ENCODE results near the gene SHLD1. TPM values are rescaled to one million over a fixed set of nuclear protein-coding genes. Genes with fewer than 3 reads are reported as not detected.

Gene SHLD1
- polyA plus RNA-seq, 1 donor (not counting 4 experiments of a cell fraction or from before 2014, with no cell fraction given), result 3.2 TPM

DNA sequence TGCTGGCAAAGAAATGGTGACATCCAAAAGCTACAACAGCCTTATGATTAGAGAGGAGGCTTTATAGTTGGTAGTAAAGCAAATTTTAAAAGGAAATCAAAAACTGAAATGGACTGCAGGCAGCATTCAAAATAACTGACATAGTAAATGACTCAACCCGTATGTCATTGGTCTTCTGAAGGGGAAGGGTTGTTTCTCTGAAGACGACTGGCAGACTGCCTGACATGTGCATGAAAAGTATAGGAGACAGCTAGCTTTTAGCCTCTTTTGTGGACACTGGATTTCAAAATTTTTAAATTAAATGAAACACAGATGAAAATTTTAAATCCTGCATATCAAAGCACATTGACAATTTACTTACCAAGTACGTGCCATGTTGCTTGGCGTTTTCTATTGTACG, 109.4 kb downstream of the SHLD1 start:
- Histone ChIP-seq H2AFZ (ENCODE audit: control insufficient read depth, low read length) (no peak overlapping the region), H3K4me1 (ENCODE audit: control insufficient read depth, extremely low read depth, insufficient read depth, low read length) (peaks cover 20% of the 10 kb centered on the region), H3K9me3 (ENCODE audit: control insufficient read depth, low read depth, low read length) (no peaks in the 10 kb centered on the region), H3K9ac (ENCODE audit: control insufficient read depth, extremely low read depth, insufficient read depth, low read length) (no peak overlapping the region), H3K27me3 (ENCODE audit: control insufficient read depth, extremely low read depth, insufficient read depth, low read length) (no peaks in the 10 kb centered on the region), H3K4me2 (ENCODE audit: control insufficient read depth, extremely low read depth, insufficient read depth, low read depth, low read length) (no peak overlapping the region), H3K79me2 (ENCODE audit: control insufficient read depth, insufficient read depth, low read length) (no peaks in the 10 kb centered on the region), H3K27ac (ENCODE audit: control insufficient read depth, insufficient read depth, low read length) (no peak overlapping the region), H3K4me3 (ENCODE audit: control insufficient read depth in 2 of 3, extremely low read depth in 1 of 3, insufficient read depth in 2 of 3, low read depth in 1 of 3, low read length in 3 of 3) (no peak overlapping the region), H3K36me3 (ENCODE audit: control insufficient read depth in 2 of 2, extremely low read depth in 1 of 2, insufficient read depth in 2 of 2, low read length in 2 of 2) (no peaks in the 10 kb centered on the region), H3K9me1 (ENCODE audit: control insufficient read depth, extremely low read depth, insufficient read depth, low read length) (no peaks in the 10 kb centered on the region), H4K20me1 (ENCODE audit: control insufficient read depth, extremely low read depth, insufficient read depth, low read length) (no peaks in the 10 kb centered on the region)
- DNase-seq (ENCODE audit: low read depth, low spot score), result no peak
- no peak for TF ChIP-seq EZH2 (IDR thresholded peaks at IDR 0.05; ENCODE audit: low read length)
- TF ChIP-seq, protein P1, sequence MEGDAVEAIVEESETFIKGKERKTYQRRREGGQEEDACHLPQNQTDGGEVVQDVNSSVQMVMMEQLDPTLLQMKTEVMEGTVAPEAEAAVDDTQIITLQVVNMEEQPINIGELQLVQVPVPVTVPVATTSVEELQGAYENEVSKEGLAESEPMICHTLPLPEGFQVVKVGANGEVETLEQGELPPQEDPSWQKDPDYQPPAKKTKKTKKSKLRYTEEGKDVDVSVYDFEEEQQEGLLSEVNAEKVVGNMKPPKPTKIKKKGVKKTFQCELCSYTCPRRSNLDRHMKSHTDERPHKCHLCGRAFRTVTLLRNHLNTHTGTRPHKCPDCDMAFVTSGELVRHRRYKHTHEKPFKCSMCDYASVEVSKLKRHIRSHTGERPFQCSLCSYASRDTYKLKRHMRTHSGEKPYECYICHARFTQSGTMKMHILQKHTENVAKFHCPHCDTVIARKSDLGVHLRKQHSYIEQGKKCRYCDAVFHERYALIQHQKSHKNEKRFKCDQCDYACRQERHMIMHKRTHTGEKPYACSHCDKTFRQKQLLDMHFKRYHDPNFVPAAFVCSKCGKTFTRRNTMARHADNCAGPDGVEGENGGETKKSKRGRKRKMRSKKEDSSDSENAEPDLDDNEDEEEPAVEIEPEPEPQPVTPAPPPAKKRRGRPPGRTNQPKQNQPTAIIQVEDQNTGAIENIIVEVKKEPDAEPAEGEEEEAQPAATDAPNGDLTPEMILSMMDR (optimal IDR thresholded peaks at IDR 0.05 in 1 of 3, IDR thresholded peaks at IDR 0.05 in 1 of 3, conservative IDR thresholded peaks at IDR 0.05 in 1 of 3; ENCODE audit: extremely low read depth in 1 of 3, insufficient read depth in 2 of 3, low read length in 3 of 3), result no peak
- dilution Hi-C loops (cut with MboI; ENCODE audit: extremely low pct_ligation_motif_present, low sequenced_read_pairs), result no loop called here
- FAIRE-seq, result no peak

GRCh38 chr20:5862703-5863039, 112.5 kb downstream of the SHLD1 start:
- Histone ChIP-seq H3K4me1 (ENCODE audit: control insufficient read depth, extremely low read depth, insufficient read depth, low read length) (peaks cover 36% of the 10 kb centered on the region), H3K9ac (ENCODE audit: control insufficient read depth, extremely low read depth, insufficient read depth, low read length) (peak overlapping the region; percentile 12), H4K20me1 (ENCODE audit: control insufficient read depth, extremely low read depth, insufficient read depth, low read length) (no peaks in the 10 kb centered on the region), H3K4me2 (ENCODE audit: control insufficient read depth, extremely low read depth, insufficient read depth, low read depth, low read length) (peak overlapping the region; percentile 56), H3K27ac (ENCODE audit: control insufficient read depth, insufficient read depth, low read length) (peak overlapping the region; percentile 88), H3K9me3 (ENCODE audit: control insufficient read depth, low read depth, low read length) (no peaks in the 10 kb centered on the region), H3K79me2 (ENCODE audit: control insufficient read depth, insufficient read depth, low read length) (no peaks in the 10 kb centered on the region), H3K36me3 (ENCODE audit: control insufficient read depth in 2 of 2, extremely low read depth in 1 of 2, insufficient read depth in 2 of 2, low read length in 2 of 2) (no peaks in the 10 kb centered on the region), H3K9me1 (ENCODE audit: control insufficient read depth, extremely low read depth, insufficient read depth, low read length) (no peaks in the 10 kb centered on the region), H2AFZ (ENCODE audit: control insufficient read depth, low read length) (peak overlapping the region; percentile 40), H3K4me3 (ENCODE audit: control insufficient read depth in 2 of 3, extremely low read depth in 1 of 3, insufficient read depth in 2 of 3, low read depth in 1 of 3, low read length in 3 of 3) (no peak overlapping the region), H3K27me3 (ENCODE audit: control insufficient read depth, extremely low read depth, insufficient read depth, low read length) (no peaks in the 10 kb centered on the region)
- no peak for DNase-seq (ENCODE audit: low read depth, low spot score)
- TF ChIP-seq, protein P1 (optimal IDR thresholded peaks at IDR 0.05 in 1 of 3, IDR thresholded peaks at IDR 0.05 in 1 of 3, conservative IDR thresholded peaks at IDR 0.05 in 1 of 3; ENCODE audit: extremely low read depth in 1 of 3, insufficient read depth in 2 of 3, low read length in 3 of 3), result no peak
- no peak for TF ChIP-seq EZH2 (IDR thresholded peaks at IDR 0.05; ENCODE audit: low read length)
- dilution Hi-C loops (cut with MboI; ENCODE audit: extremely low pct_ligation_motif_present, low sequenced_read_pairs), result no loop called here
- FAIRE-seq, result peak; percentile 52

Data from keratinocyte (primary cell).